Measurements from ENCODE around the gene RILPL1.
"Not testable (repeated sequence)": the region's sequence is repeated elsewhere in the genome, so short reads cannot be mapped to it uniquely, and the experiment has no call there.

Gene RILPL1, protein sequence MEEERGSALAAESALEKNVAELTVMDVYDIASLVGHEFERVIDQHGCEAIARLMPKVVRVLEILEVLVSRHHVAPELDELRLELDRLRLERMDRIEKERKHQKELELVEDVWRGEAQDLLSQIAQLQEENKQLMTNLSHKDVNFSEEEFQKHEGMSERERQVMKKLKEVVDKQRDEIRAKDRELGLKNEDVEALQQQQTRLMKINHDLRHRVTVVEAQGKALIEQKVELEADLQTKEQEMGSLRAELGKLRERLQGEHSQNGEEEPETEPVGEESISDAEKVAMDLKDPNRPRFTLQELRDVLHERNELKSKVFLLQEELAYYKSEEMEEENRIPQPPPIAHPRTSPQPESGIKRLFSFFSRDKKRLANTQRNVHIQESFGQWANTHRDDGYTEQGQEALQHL

GRCh38 chr12:123533672-123534643, at the start of gene RILPL1:
Gene RILPL1 (minus strand): TSS chr12:123533719. CDS start chr12:123533482, 237 bp downstream.
- peak; percentile 18 for DNase-seq
- in situ Hi-C loops (cut with HindIII; ENCODE audit: low pct_ligation_motif_present, low sequenced_read_pairs), result no loop called here
- peak within 1 kb of the TSS; percentile 66 for H3K27ac ChIP-seq

DNA sequence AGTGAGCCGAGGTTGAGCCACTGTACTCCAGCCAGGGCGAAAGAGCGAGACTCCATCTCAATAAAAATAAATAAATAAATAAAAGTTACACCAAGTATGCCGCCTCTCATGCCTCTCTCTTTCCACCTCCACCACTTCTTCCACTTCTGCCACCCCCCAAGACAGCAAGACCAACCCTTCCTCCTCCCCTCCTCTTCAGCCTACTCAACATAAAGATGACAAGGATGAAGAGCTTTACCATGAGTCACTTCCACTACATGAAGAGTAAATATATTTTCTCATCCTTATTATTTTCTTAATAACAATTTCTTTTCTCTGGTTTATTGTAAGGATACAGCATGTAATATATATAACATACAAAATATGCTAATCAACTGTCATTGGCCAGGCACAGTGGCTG, 47.3 kb upstream of the RILPL1 start:
- no peaks in the 10 kb centered on the region for H3K27me3 ChIP-seq (replicated peaks)
- no peak for DNase-seq
- no peak overlapping the region for H3K4me3 ChIP-seq (ENCODE audit: low read depth, low read length)
- H3K36me3 ChIP-seq (replicated peaks), result no peaks in the 10 kb centered on the region
- TF ChIP-seq, protein P1, sequence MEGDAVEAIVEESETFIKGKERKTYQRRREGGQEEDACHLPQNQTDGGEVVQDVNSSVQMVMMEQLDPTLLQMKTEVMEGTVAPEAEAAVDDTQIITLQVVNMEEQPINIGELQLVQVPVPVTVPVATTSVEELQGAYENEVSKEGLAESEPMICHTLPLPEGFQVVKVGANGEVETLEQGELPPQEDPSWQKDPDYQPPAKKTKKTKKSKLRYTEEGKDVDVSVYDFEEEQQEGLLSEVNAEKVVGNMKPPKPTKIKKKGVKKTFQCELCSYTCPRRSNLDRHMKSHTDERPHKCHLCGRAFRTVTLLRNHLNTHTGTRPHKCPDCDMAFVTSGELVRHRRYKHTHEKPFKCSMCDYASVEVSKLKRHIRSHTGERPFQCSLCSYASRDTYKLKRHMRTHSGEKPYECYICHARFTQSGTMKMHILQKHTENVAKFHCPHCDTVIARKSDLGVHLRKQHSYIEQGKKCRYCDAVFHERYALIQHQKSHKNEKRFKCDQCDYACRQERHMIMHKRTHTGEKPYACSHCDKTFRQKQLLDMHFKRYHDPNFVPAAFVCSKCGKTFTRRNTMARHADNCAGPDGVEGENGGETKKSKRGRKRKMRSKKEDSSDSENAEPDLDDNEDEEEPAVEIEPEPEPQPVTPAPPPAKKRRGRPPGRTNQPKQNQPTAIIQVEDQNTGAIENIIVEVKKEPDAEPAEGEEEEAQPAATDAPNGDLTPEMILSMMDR (IDR thresholded peaks at IDR 0.05; ENCODE audit: low read depth, low read length, missing control alignments), result no peak
- H3K27ac ChIP-seq, result no peak overlapping the region
- in situ Hi-C loops (cut with HindIII; ENCODE audit: low pct_ligation_motif_present, low sequenced_read_pairs), result no loop called here

More at GRCh38 chr12:123533672-123534643, at the start of gene RILPL1:
- peak within 1 kb of the TSS; percentile 84 for H3K4me3 ChIP-seq (ENCODE audit: low read depth, low read length)
- no peaks in the 10 kb centered on the region for H3K27me3 ChIP-seq (replicated peaks)
- H3K36me3 ChIP-seq (replicated peaks), result peaks cover 3% of the 10 kb centered on the region
- TF ChIP-seq, protein P1 (IDR thresholded peaks at IDR 0.05; ENCODE audit: low read depth, low read length, missing control alignments), result peak; percentile 48

GRCh38 chr12:123578829-123579228, 45.3 kb upstream of the RILPL1 start:
- H3K27me3 ChIP-seq (replicated peaks); H3K4me3 ChIP-seq (ENCODE audit: low read depth, low read length); DNase-seq; H3K36me3 ChIP-seq (replicated peaks); in situ Hi-C loops (cut with HindIII; ENCODE audit: low pct_ligation_motif_present, low sequenced_read_pairs); H3K27ac ChIP-seq: not testable (repeated sequence)

- no peak for DNase-seq
- Histone ChIP-seq H3K4me3 (ENCODE audit: low read depth, low read length) (no peak overlapping the region), H3K27me3 (replicated peaks) (no peaks in the 10 kb centered on the region), H3K27ac (no peak overlapping the region), H3K36me3 (replicated peaks) (no peaks in the 10 kb centered on the region)
- in situ Hi-C loops (cut with HindIII; ENCODE audit: low pct_ligation_motif_present, low sequenced_read_pairs), result no loop called here
- TF ChIP-seq, protein P1 (IDR thresholded peaks at IDR 0.05; ENCODE audit: low read depth, low read length, missing control alignments), result no peak
These were observed 44.7 kb upstream of the RILPL1 start for GRCh38 chr12:123578243-123578642.

GRCh38 chr12:123576611-123577010, 43.1 kb upstream of the RILPL1 start:
- TF ChIP-seq, protein P1 (IDR thresholded peaks at IDR 0.05; ENCODE audit: low read depth, low read length, missing control alignments), result no peak
- H3K4me3 ChIP-seq (ENCODE audit: low read depth, low read length), result no peak overlapping the region
- DNase-seq, result no peak
- H3K27ac ChIP-seq, result no peak overlapping the region
- H3K36me3 ChIP-seq (replicated peaks), result no peaks in the 10 kb centered on the region
- no peaks in the 10 kb centered on the region for H3K27me3 ChIP-seq (replicated peaks)
- in situ Hi-C loops (cut with HindIII; ENCODE audit: low pct_ligation_motif_present, low sequenced_read_pairs), result no loop called here

DNA sequence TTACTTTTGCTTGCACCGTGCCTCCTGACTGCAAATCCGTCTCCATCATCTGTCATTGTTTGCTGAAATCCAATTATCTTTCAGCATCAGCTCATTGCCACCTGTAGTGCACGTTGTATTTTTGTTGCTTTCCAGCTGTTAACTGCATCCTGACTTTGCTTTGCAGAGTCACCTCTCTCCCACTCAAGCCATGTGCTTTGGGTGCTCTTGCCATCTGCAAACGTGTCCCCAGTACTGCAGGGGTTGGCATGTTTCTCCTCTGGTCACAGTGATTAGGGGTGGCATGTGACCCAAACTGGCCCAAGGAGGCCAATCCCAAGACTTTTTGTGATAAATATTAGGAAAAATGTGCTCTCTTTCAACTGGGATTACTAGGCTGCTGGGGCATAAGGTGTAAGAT, 40.4 kb upstream of the RILPL1 start:
- in situ Hi-C loops (cut with HindIII; ENCODE audit: low pct_ligation_motif_present, low sequenced_read_pairs), result no loop called here
- Histone ChIP-seq H3K4me3 (ENCODE audit: low read depth, low read length) (no peak overlapping the region), H3K36me3 (replicated peaks) (no peaks in the 10 kb centered on the region), H3K27ac (no peak overlapping the region), H3K27me3 (replicated peaks) (no peaks in the 10 kb centered on the region)
- TF ChIP-seq, protein P1 (IDR thresholded peaks at IDR 0.05; ENCODE audit: low read depth, low read length, missing control alignments), result no peak
- DNase-seq, result no peak

Data from brain microvascular endothelial cell (primary cell).